DMS53 (cell line): Measurements from ENCODE around the gene MTIF3.
"Not testable (repeated sequence)": the region's sequence is repeated elsewhere in the genome, so short reads cannot be mapped to it uniquely, and the experiment has no call there.

Experiments
- DNase-seq: peaks from one replicate; lab custom pipeline; 2025; lab: John Stamatoyannopoulos, UW

The MTIF3 gene

GRCh38 chr13:27411341-27411740 lies 39.0 kb downstream of the MTIF3 start:
- DNase-seq = no peak

- no peak for DNase-seq
These were observed 41.4 kb downstream of the MTIF3 start for GRCh38 chr13:27409013-27409412.

GRCh38 chr13:27408074-27408473 lies 42.3 kb downstream of the MTIF3 start:
- no peak for DNase-seq

GRCh38 chr13:27406178-27406939 lies 44.0 kb downstream of the MTIF3 start:
- peak; percentile 82 for DNase-seq

- DNase-seq = peak; percentile 73
These were observed 44.7 kb downstream of the MTIF3 start for GRCh38 chr13:27405546-27406134.

GRCh38 chr13:27404680-27405079 lies 45.7 kb downstream of the MTIF3 start:
- DNase-seq = peak; percentile 94

GRCh38 chr13:27403727-27404385 lies 46.5 kb downstream of the MTIF3 start:
- peak; percentile 69 for DNase-seq

- peak; percentile 51 for DNase-seq
These were observed 47.1 kb downstream of the MTIF3 start for GRCh38 chr13:27403203-27403678.

- DNase-seq = no peak
These were observed 49.2 kb downstream of the MTIF3 start for GRCh38 chr13:27401210-27401609.

GRCh38 chr13:27400405-27400804 lies 50.0 kb downstream of the MTIF3 start:
- DNase-seq = not testable (repeated sequence)

GRCh38 chr13:27398360-27398759 lies 52.0 kb downstream of the MTIF3 start:
- no peak for DNase-seq

GRCh38 chr13:27396252-27396846 lies 54.0 kb downstream of the MTIF3 start:
- no peak for DNase-seq

GRCh38 chr13:27395007-27395510 lies 55.3 kb downstream of the MTIF3 start:
- no peak for DNase-seq

- no peak for DNase-seq
These were observed 57.3 kb downstream of the MTIF3 start for GRCh38 chr13:27393101-27393500.

GRCh38 chr13:27391471-27391870 lies 58.9 kb downstream of the MTIF3 start:
- no peak for DNase-seq

GRCh38 chr13:27389891-27390290 lies 60.5 kb downstream of the MTIF3 start:
- DNase-seq = no peak

GRCh38 chr13:27388241-27388640 lies 62.1 kb downstream of the MTIF3 start:
- DNase-seq = peak; percentile 15
